GM21737 (cell line): ENCODE measurements around the gene TSPAN3.
A peak's percentile ranks its signal among the peaks of the same experiment; 100 is the strongest.

ENCODE experiments used
- ATAC-seq: cut with Tn5 transposase; IDR thresholded peaks from one replicate; pipeline ENCODE4 v1.9.1; 2021; ENCODE audit warnings: mild to moderate bottlenecking, moderate library complexity; ENCODE audit not compliant: unreplicated experiment

The TSPAN3 gene

GRCh38 chr15:77085297-77085696 is 14.4 kb upstream of the TSPAN3 start:
- no peak for ATAC-seq

- ATAC-seq, result no peak
Measured at GRCh38 chr15:77084436-77084835, 13.5 kb upstream of the TSPAN3 start.

- peak; percentile 78 for ATAC-seq
Measured at GRCh38 chr15:77083381-77084160, 12.7 kb upstream of the TSPAN3 start.

- ATAC-seq, result no peak
Measured at GRCh38 chr15:77081971-77082370, 11.1 kb upstream of the TSPAN3 start.

GRCh38 chr15:77076323-77076915 is 5.5 kb upstream of the TSPAN3 start:
- no peak for ATAC-seq

- no peak for ATAC-seq
Measured at GRCh38 chr15:77075528-77075927, 4.6 kb upstream of the TSPAN3 start.

GRCh38 chr15:77074350-77074749 is 3.4 kb upstream of the TSPAN3 start:
- no peak for ATAC-seq

- no peak for ATAC-seq
Measured at GRCh38 chr15:77071305-77072223, 655 bp upstream of the TSPAN3 start.

GRCh38 chr15:77070180-77070494 is 772 bp downstream of the TSPAN3 start:
- ATAC-seq, result no peak

GRCh38 chr15:77069521-77070121 is 1.3 kb downstream of the TSPAN3 start:
- no peak for ATAC-seq

GRCh38 chr15:77068633-77069032 is 2.3 kb downstream of the TSPAN3 start:
- no peak for ATAC-seq

- ATAC-seq, result no peak
Measured at GRCh38 chr15:77067691-77068367, 3.1 kb downstream of the TSPAN3 start.

- ATAC-seq, result no peak
Measured at GRCh38 chr15:77066971-77067690, 3.8 kb downstream of the TSPAN3 start.

GRCh38 chr15:77064539-77065308 is 6.2 kb downstream of the TSPAN3 start:
- ATAC-seq, result no peak

- ATAC-seq, result no peak
Measured at GRCh38 chr15:77064063-77064462, 6.8 kb downstream of the TSPAN3 start.

- no peak for ATAC-seq
Measured at GRCh38 chr15:77063249-77063648, 7.7 kb downstream of the TSPAN3 start.

- ATAC-seq, result no peak
Measured at GRCh38 chr15:77060546-77060945, 10.4 kb downstream of the TSPAN3 start.

GRCh38 chr15:77059786-77060361 is 11.0 kb downstream of the TSPAN3 start:
- peak; percentile 66 for ATAC-seq

- no peak for ATAC-seq
Measured at GRCh38 chr15:77058468-77058867, 12.4 kb downstream of the TSPAN3 start.
